IMR-90 (cell line): ENCODE results near the gene NT5C1A. TPM values are rescaled to one million over a fixed set of nuclear protein-coding genes. Genes with fewer than 3 reads are reported as not detected.
A peak's percentile ranks its signal among the peaks of the same experiment; 100 is the strongest.

Experiments
- ATAC-seq: fragments of 200-7000 bp; cut with Tn5 transposase; 2 replicates; pipeline ENCODE4 v1.9.1; 2020; ENCODE audit warnings: low read depth, mild to moderate bottlenecking, moderate library complexity
- BruUV-seq: library from RNA; stranded (reverse); fragments of 400-500 nt; replicated peaks from 2 replicates; lab custom pipeline; 2021; lab: Mats Ljungman, UMichigan
- CTCF ChIA-PET: fragments of 300-600 bp; formaldehyde crosslinking; extraction: SDS; loops from one replicate; lab custom pipeline; 2021; ENCODE audit warnings: antibody characterized with exemption; lab: Yijun Ruan, JAX
- POLR2A ChIA-PET: fragments of 300-600 bp; sonication (Branson Sonifier 250); formaldehyde crosslinking; loops from one replicate; lab custom pipeline; 2022; ENCODE audit warnings: antibody characterized with exemption; ENCODE audit not compliant: unreplicated experiment; lab: Charles Lee
- DNase-seq: peaks from one replicate; pipeline ENCODE4 v3.0.0; 2013
- H2AFZ ChIP-seq: replicated peaks from 2 replicates; pipeline ENCODE3; 2013; ENCODE audit warnings: low read length, mild to moderate bottlenecking; ENCODE audit not compliant: poor library complexity
- H2AK5ac ChIP-seq: 2 replicates; pipeline ENCODE4 v1.6.1; 2013; ENCODE audit warnings: low read depth, low read length, inconsistent platforms
- H2AK9ac ChIP-seq: replicated peaks from 2 replicates; pipeline ENCODE3; 2013; ENCODE audit warnings: mild to moderate bottlenecking, low read depth, low read length, moderate library complexity; ENCODE audit not compliant: poor library complexity
- H2BK120ac ChIP-seq: 2 replicates; pipeline ENCODE4 v1.6.1; 2013; ENCODE audit warnings: low read depth, low read length, inconsistent platforms
- H2BK15ac ChIP-seq: 3 replicates; pipeline ENCODE4 v1.6.1; 2013; ENCODE audit warnings: low read depth, low read length, inconsistent platforms
- H2BK20ac ChIP-seq: 2 replicates; pipeline ENCODE4 v1.6.1; 2013; ENCODE audit warnings: low read depth, mild to moderate bottlenecking, inconsistent platforms, low read length, moderate library complexity
- H2BK5ac ChIP-seq: 2 replicates; pipeline ENCODE4 v1.6.1; 2013; ENCODE audit warnings: mild to moderate bottlenecking, low read depth, low read length, inconsistent platforms; ENCODE audit not compliant: poor library complexity, severe bottlenecking
- H3K14ac ChIP-seq: replicated peaks from 2 replicates; pipeline ENCODE4 v1.6.1; 2013; ENCODE audit warnings: low read depth, low read length, inconsistent platforms
- H3K18ac ChIP-seq: 2 replicates; pipeline ENCODE4 v1.6.1; 2013; ENCODE audit warnings: low read depth, low read length, control low read depth
- H3K23ac ChIP-seq: 2 replicates; pipeline ENCODE4 v1.6.1; 2013; ENCODE audit warnings: low read depth, low read length, inconsistent platforms
- H3K27ac ChIP-seq: 2 replicates; pipeline ENCODE4 v1.5.1; 2013; ENCODE audit warnings: mild to moderate bottlenecking, control low read depth, low read length; ENCODE audit not compliant: insufficient read depth
- H3K27me3 ChIP-seq: 2 replicates; pipeline ENCODE4 v1.6.1; 2013; ENCODE audit warnings: low read length; ENCODE audit not compliant: control insufficient read depth, insufficient read depth
- H3K36me3 ChIP-seq: 2 replicates; pipeline ENCODE4 v1.6.1; 2013; ENCODE audit warnings: low read length, mixed read lengths; ENCODE audit not compliant: control insufficient read depth, insufficient read depth
- H3K4ac ChIP-seq: 2 replicates; pipeline ENCODE4 v1.6.1; 2013; ENCODE audit warnings: low read depth, low read length, inconsistent platforms
- H3K4me1 ChIP-seq: 2 replicates; pipeline ENCODE4 v1.6.1; 2013; ENCODE audit warnings: low read length, mixed read lengths; ENCODE audit not compliant: control insufficient read depth, insufficient read depth
- H3K4me2 ChIP-seq: 2 replicates; pipeline ENCODE4 v1.6.1; 2013; ENCODE audit warnings: low read depth, mild to moderate bottlenecking, control low read depth, low read length, moderate library complexity
- H3K4me3 ChIP-seq: 2 replicates; pipeline ENCODE4 v1.5.1; 2013; ENCODE audit warnings: low read depth, mild to moderate bottlenecking, control low read depth, low read length, moderate library complexity; ENCODE audit not compliant: insufficient read depth
- H3K56ac ChIP-seq: 2 replicates; pipeline ENCODE4 v1.6.1; 2013; ENCODE audit warnings: low read length, inconsistent platforms; ENCODE audit not compliant: insufficient read depth; ENCODE audit errors: extremely low read depth
- H3K79me1 ChIP-seq, 2 experiments: 2 replicates each; pipeline ENCODE4 v1.6.1; 2013; ENCODE audit warnings: low read length in 2 of 2, inconsistent platforms in 1 of 2, low read depth in 1 of 2
- H3K9ac ChIP-seq: 2 replicates; pipeline ENCODE4 v1.6.1; 2013; ENCODE audit warnings: low read depth, low read length, control low read depth
- H3K9me1 ChIP-seq: 2 replicates; pipeline ENCODE4 v1.6.1; 2013; ENCODE audit warnings: low read length, inconsistent platforms; ENCODE audit not compliant: insufficient read depth
- H3K9me3 ChIP-seq: 2 replicates; pipeline ENCODE4 v1.6.1; 2013; ENCODE audit warnings: low read length; ENCODE audit not compliant: control insufficient read depth, insufficient read depth
- H4K20me1 ChIP-seq: 2 replicates; pipeline ENCODE4 v1.6.1; 2013; ENCODE audit warnings: low read length, inconsistent platforms; ENCODE audit not compliant: insufficient read depth
- H4K5ac ChIP-seq: 2 replicates; pipeline ENCODE4 v1.6.1; 2013; ENCODE audit warnings: mild to moderate bottlenecking, low read depth, low read length, control low read depth
- H4K8ac ChIP-seq, 2 experiments: 2 replicates each; pipeline ENCODE4 v1.6.1; 2013; ENCODE audit warnings: low read depth in 2 of 2, low read length in 2 of 2, control low read depth in 1 of 2, inconsistent platforms in 1 of 2
- H4K91ac ChIP-seq: 2 replicates; pipeline ENCODE4 v1.6.1; 2013; ENCODE audit warnings: low read depth, low read length, inconsistent platforms; ENCODE audit not compliant: insufficient read depth
- BHLHE40 ChIP-seq: fragments of 150-350 bp; IDR thresholded peaks from 2 replicates; pipeline ENCODE4 v1.6.1; 2016; ENCODE audit warnings: mild to moderate bottlenecking, low read depth, low read length
- CHD1 ChIP-seq: IDR thresholded peaks from 2 replicates; pipeline ENCODE4 v1.6.1; 2012; ENCODE audit warnings: low read depth, low read length, improper control_type of control experiment
- FOS ChIP-seq: fragments of 150-350 bp; IDR thresholded peaks from 2 replicates; pipeline ENCODE4 v1.6.1; 2016; ENCODE audit warnings: low read depth, low read length
- MAFK ChIP-seq: IDR thresholded peaks from 2 replicates; pipeline ENCODE4 v1.6.1; 2012; ENCODE audit warnings: low read depth, low read length, improper control_type of control experiment
- MAZ ChIP-seq: IDR thresholded peaks from 2 replicates; pipeline ENCODE4 v1.6.1; 2012; ENCODE audit warnings: low read depth, mild to moderate bottlenecking, low read length, improper control_type of control experiment, moderate library complexity, borderline replicate concordance
- MXI1 ChIP-seq: IDR thresholded peaks from 2 replicates; pipeline ENCODE4 v1.6.1; 2012; ENCODE audit warnings: low read depth, mild to moderate bottlenecking, low read length, moderate library complexity, borderline replicate concordance
- POLR2A ChIP-seq: IDR thresholded peaks from 2 replicates; pipeline ENCODE4 v1.6.1; 2012; ENCODE audit warnings: mild to moderate bottlenecking, low read depth, low read length
- RCOR1 ChIP-seq: IDR thresholded peaks from 2 replicates; pipeline ENCODE4 v1.6.1; 2012; ENCODE audit warnings: mild to moderate bottlenecking, low read length, improper control_type of control experiment; ENCODE audit not compliant: insufficient replicate concordance
- RFX5 ChIP-seq: IDR thresholded peaks from 2 replicates; pipeline ENCODE4 v1.8.0; 2012; ENCODE audit warnings: low read depth, mild to moderate bottlenecking, low read length, moderate library complexity
- SMC3 ChIP-seq: fragments of 150-350 bp; IDR thresholded peaks from 2 replicates; pipeline ENCODE4 v1.6.1; 2016; ENCODE audit warnings: low read depth, mild to moderate bottlenecking, antibody characterized with exemption, low read length, moderate library complexity
- WGBS, 2 experiments: methylation state at CpG; one replicate each; pipeline versions ENCODE4 v1.1.5 to v1.1.7; 2013; ENCODE audit warnings: missing lambda C conversion rate in 2 of 2; ENCODE audit not compliant: insufficient read length in 1 of 2; ENCODE audit errors: extremely low coverage in 2 of 2; 5-methylcytosine and 5-hydroxymethylcytosine counted together
- dilution Hi-C: fragments of 300-500 bp; cut with HindIII; formaldehyde crosslinking; loops from one replicate; pipeline ENCODE4 v1.14.3; 2018; ENCODE audit warnings: low sequenced_read_pairs; ENCODE audit not compliant: unreplicated experiment
- in situ Hi-C: fragments of 300-500 bp; cut with MboI; formaldehyde crosslinking; loops from 3 replicates; pipeline ENCODE4 v1.14.3; 2019; ENCODE audit warnings: low sequenced_read_pairs, inconsistent platforms, mixed read lengths
- intact Hi-C: fragments of 100-400 bp; cut with micrococcal nuclease; formaldehyde crosslinking; loops from 2 replicates; pipeline ENCODE4 v1.10.0; 2022
- polyA plus RNA-seq, 3 experiments: library from polyadenylated mRNA; depleted of rRNA; stranded (reverse); fragments of >200 nt; gene quantifications; 2 replicates each; pipeline ENCODE4 v1.2.3, GENCODE V29; 2012; ENCODE audit warnings: low replicate concordance in 1 of 3
- total RNA-seq: library from RNA; depleted of rRNA; stranded (reverse); fragments of >200 nt; gene quantifications from 2 replicates; pipeline ENCODE4 v1.2.3, GENCODE V29; 2012
- TF ChIP-seq, protein P1 (sequence below): fragments of 150-350 bp; IDR thresholded peaks from 2 replicates; pipeline ENCODE4 v1.6.1; 2017; ENCODE audit warnings: mild to moderate bottlenecking, antibody characterized with exemption, low read length, low read depth
- TF ChIP-seq, protein P2 (sequence below): fragments of 150-350 bp; IDR thresholded peaks from 2 replicates; pipeline ENCODE4 v1.6.1; 2016; ENCODE audit warnings: low read depth, mild to moderate bottlenecking, low read length, moderate library complexity, borderline replicate concordance

Gene NT5C1A
- total and polyA plus RNA-seq, 2 of the 4 experiments (the other 2 are of a cell fraction): not detected

DNA sequence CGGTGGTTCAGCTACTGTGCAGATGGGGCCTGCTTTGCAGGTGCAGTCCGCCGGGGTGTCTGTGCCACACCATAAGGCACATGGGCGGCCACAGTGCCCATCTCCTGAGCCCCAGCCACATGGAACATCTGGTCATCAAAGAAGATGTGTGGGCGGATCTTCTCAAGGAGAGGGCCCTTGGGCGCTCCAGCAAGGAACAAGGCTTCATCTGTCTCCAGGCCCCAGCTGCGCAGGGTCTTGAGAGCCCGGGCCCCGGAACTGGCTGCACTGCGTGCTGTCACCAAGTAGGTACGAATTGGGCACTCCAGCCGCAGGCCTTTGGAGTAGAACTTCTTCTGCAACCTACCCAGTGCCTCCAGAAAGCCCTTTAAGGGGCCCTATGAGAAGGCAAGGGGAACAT lies 12.8 kb downstream of the NT5C1A start:
- no peak overlapping the region for H3K14ac ChIP-seq
- H4K8ac ChIP-seq: no peak overlapping the region
- no peak overlapping the region for H3K27ac ChIP-seq
- in situ Hi-C loops (loop anchor here (5.0 kb wide), 1 partner anchor 52 kb away; no protein-coding TSS in a partner anchor), dilution Hi-C loops (no loop called here), intact Hi-C loops (loop anchor here (10.0 kb wide), 1 partner anchor 564 kb away; no protein-coding TSS in a partner anchor)
- 83% methylated on average over 7 of the region's 12 CpGs; no CpG with 5 or more reads in 1 of the 2 experiments for WGBS, 2 experiments
- H3K9me3 ChIP-seq: no peaks in the 10 kb centered on the region
- no peak overlapping the region for H4K5ac ChIP-seq
- peak overlapping the region; percentile 63 for H2AK9ac ChIP-seq
- peaks cover 1% of the 10 kb centered on the region; the same call in 1 of the 2 replicates for H3K4me1 ChIP-seq
- no peak for TF ChIP-seq BHLHE40
- TF ChIP-seq MXI1: no peak
- TF ChIP-seq, protein P1, sequence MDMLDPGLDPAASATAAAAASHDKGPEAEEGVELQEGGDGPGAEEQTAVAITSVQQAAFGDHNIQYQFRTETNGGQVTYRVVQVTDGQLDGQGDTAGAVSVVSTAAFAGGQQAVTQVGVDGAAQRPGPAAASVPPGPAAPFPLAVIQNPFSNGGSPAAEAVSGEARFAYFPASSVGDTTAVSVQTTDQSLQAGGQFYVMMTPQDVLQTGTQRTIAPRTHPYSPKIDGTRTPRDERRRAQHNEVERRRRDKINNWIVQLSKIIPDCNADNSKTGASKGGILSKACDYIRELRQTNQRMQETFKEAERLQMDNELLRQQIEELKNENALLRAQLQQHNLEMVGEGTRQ: no peak
- TF ChIP-seq FOS: no peak
- no peak for TF ChIP-seq MAZ
- no peak for TF ChIP-seq RFX5
- no peak for TF ChIP-seq CHD1
- TF ChIP-seq POLR2A: no peak
- TF ChIP-seq, protein P2, sequence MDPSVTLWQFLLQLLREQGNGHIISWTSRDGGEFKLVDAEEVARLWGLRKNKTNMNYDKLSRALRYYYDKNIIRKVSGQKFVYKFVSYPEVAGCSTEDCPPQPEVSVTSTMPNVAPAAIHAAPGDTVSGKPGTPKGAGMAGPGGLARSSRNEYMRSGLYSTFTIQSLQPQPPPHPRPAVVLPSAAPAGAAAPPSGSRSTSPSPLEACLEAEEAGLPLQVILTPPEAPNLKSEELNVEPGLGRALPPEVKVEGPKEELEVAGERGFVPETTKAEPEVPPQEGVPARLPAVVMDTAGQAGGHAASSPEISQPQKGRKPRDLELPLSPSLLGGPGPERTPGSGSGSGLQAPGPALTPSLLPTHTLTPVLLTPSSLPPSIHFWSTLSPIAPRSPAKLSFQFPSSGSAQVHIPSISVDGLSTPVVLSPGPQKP: no peak
- no peak for TF ChIP-seq SMC3
- no peak for TF ChIP-seq MAFK
- no peak for TF ChIP-seq RCOR1
- peaks cover 70% of the 10 kb centered on the region for H3K27me3 ChIP-seq
- H2BK120ac ChIP-seq: no peak overlapping the region
- no peak overlapping the region for H2BK5ac ChIP-seq
- no peak overlapping the region for H3K56ac ChIP-seq
- H3K4me2 ChIP-seq: no peak overlapping the region
- H3K79me1 ChIP-seq: no peaks in the 10 kb centered on the region
- ChIA-PET POLR2A (no interaction called here), CTCF (interaction anchor here (0.6 to 2.9 kb wide), 7 partner anchors 11 to 315 kb away, joined by 3 to 22 read pairs (median 5); partner anchors contain the start of gene NT5C1A)
- H2AFZ ChIP-seq: no peak overlapping the region
- H2BK20ac ChIP-seq: no peak overlapping the region
- no peak overlapping the region for H3K23ac ChIP-seq
- H4K91ac ChIP-seq: no peak overlapping the region
- no peak overlapping the region for H3K4me3 ChIP-seq
- no TSS peak for BruUV-seq
- no peak overlapping the region for H3K18ac ChIP-seq
- H4K20me1 ChIP-seq: no peaks in the 10 kb centered on the region
- DNase-seq: no peak
- no peak overlapping the region for H3K9ac ChIP-seq
- ATAC-seq: no peak
- no peak overlapping the region for H2AK5ac ChIP-seq
- no peaks in the 10 kb centered on the region; the same call in 1 of the 2 replicates for H3K9me1 ChIP-seq
- no peak overlapping the region for H2BK15ac ChIP-seq
- no peak overlapping the region for H3K4ac ChIP-seq
- H3K36me3 ChIP-seq: no peaks in the 10 kb centered on the region
